Measurements from ENCODE around the gene DDX39A. TPM values are rescaled to one million over a fixed set of nuclear protein-coding genes. Genes with fewer than 3 reads are reported as not detected.
A peak's percentile ranks its signal among the peaks of the same experiment; 100 is the strongest.
"Not testable (repeated sequence)": the region's sequence is repeated elsewhere in the genome, so short reads cannot be mapped to it uniquely, and the experiment has no call there.

DDX39A gene
- total and polyA plus RNA-seq, 11 donors, result 18.0 to 109 (median 36.1) TPM

DNA sequence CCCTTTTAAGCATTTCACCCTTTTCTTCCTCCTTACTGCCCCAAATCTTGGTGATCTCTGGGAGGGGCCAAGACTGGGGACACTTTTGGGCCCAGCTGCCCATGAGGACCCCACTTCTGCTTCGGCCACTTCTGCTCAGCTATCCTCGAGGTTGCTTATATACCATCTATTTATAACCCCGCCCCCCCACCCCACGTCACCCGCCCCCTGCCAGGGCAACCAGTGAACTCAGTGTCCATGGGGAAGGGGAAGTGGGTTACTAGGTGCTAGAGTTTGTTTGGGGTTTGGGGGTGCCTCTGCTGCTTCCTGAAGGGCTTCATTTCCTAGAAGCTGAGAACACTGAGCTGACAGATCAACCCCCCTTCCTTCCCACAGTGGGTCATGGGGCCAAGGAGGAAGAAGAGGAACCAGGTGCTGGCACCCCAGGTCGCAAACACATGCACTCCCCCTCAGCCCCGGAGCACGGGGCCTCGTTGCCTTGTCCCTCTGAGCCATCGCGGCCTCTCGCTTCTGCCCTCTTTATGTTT, 44.0 kb downstream of the DDX39A start:
- TF ChIP-seq CTCF (IDR thresholded peaks at IDR 0.05) (no peak), POLR2A (IDR thresholded peaks at IDR 0.05) (no peak)
- intact Hi-C loops (cut with DNase I), result no loop called here
- ATAC-seq, result peak; percentile 36 to 68 (median 58)
- peak; percentile 42 to 66 (median 51) for DNase-seq
- Histone ChIP-seq H3K27me3 (no peaks in the 10 kb centered on the region), H3K4me1 (peaks cover 8 to 80% (median 27%) of the 10 kb centered on the region in 12 donors), H3K4me3 (peak overlapping the region in 8 of 12 donors; percentile 15 to 39 (median 22)), H3K36me3 (no peaks in the 10 kb centered on the region), H3K27ac (peak overlapping the region; percentile 74 to 95 (median 90)), H3K9me3 (no peaks in the 10 kb centered on the region)
- WGBS, 4 donors, result 14 to 47% (median 22%) methylated on average over 5 to 12 of the region's 12 CpGs

DNA sequence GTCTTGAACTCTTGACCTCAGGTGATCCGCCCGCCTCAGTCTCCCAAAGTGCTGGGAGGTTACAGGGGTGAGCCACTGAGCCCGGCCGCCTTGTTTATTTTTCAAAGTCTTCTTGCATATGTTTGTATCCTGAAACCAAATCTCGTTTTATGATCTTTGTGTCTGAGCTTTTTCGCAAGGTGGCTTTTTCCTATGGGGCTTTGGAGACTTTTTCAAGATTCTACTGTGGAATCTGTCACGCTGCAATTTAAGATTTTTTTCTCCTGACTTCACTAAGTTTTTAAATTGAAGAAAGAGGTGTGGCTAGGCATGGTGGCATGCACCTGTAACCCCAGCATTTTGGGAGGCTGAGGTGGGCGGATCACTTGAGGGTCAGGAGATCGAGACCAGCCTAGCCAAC, 44.8 kb downstream of the DDX39A start:
- H3K27ac ChIP-seq, result peak overlapping the region in 3 of 12 donors; percentile 92 to 94 (median 93)
- H3K4me1 ChIP-seq, result peaks cover 5 to 80% (median 33%) of the 10 kb centered on the region in 12 donors
- DNase-seq; H3K4me3 ChIP-seq; H3K27me3 ChIP-seq; H3K9me3 ChIP-seq; ATAC-seq; H3K36me3 ChIP-seq; intact Hi-C loops (cut with DNase I): not testable (repeated sequence)
- WGBS, 4 donors, result 94 to 97% (median 96%) methylated on average over 9 of the region's 9 CpGs

- H3K9me3 ChIP-seq; H3K36me3 ChIP-seq; DNase-seq; ATAC-seq; H3K27me3 ChIP-seq; H3K4me3 ChIP-seq; intact Hi-C loops (cut with DNase I): not testable (repeated sequence)
- Histone ChIP-seq H3K4me1 (peaks cover 5 to 88% (median 29%) of the 10 kb centered on the region in 12 donors), H3K27ac (peak overlapping the region in 1 of 12 donors; percentile 93)
- WGBS, 4 donors, result 76 to 88% (median 84%) methylated on average over 8 of the region's 8 CpGs
These were observed 46.6 kb downstream of the DDX39A start for GRCh38 chr19:14372384-14373077.

DNA sequence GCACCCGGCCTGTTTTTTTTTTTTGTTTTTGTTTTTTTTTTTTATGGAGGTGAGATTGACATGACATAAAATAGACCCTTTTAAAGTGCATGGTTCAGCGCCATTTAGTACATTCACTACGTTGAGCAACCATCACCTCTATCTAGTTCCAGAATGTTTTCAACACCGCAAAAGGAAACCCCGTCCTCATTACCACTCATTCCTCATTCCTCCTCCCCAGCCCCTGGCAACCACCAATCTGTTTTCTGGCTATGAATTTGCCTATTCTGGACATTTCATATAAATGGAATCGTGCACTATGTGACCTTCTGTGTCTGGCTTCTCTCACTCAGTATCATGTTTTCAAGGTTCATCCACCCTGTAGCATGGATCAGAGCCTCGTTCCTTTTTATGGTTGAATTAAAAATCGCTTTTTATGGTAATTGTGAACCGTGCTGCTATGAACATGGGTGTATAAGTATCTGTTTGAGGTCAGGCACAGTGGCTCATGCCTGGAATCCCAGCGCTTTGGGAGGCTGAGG, 47.8 kb downstream of the DDX39A start:
- WGBS, 4 donors, result 92 to 93% (median 92%) methylated on average over 10 of the region's 10 CpGs

More for the DNA sequence above, 47.8 kb downstream of the DDX39A start:
- intact Hi-C loops (cut with DNase I), result no loop called here
- Histone ChIP-seq H3K36me3 (no peaks in the 10 kb centered on the region), H3K27ac (peak overlapping the region in 1 of 12 donors; percentile 93), H3K9me3 (no peaks in the 10 kb centered on the region), H3K27me3 (no peaks in the 10 kb centered on the region), H3K4me3 (no peak overlapping the region), H3K4me1 (peaks cover 5 to 98% (median 29%) of the 10 kb centered on the region in 12 donors)
- no peak for DNase-seq
- TF ChIP-seq CTCF (IDR thresholded peaks at IDR 0.05) (no peak), POLR2A (IDR thresholded peaks at IDR 0.05) (no peak)
- no peak for ATAC-seq

All from heart left ventricle (tissue), 16 donors.